DND-41 (cell line): ENCODE measurements around the gene CRYGC.

Experiments
- ATAC-seq: fragments of 200-7000 bp; cut with Tn5 transposase; 3 replicates; pipeline ENCODE4 v1.9.1; 2021; ENCODE audit warnings: low read depth; ENCODE audit not compliant: insufficient read depth
- DNase-seq: peaks from one replicate; pipeline ENCODE4 v3.0.0-alpha.2; 2020
- H2AFZ ChIP-seq: 2 replicates; pipeline ENCODE4 v1.6.0; 2012; ENCODE audit warnings: low read depth, low read length
- H3K27ac ChIP-seq: 2 replicates; pipeline ENCODE4 v1.5.1; 2012; ENCODE audit warnings: low read length, inconsistent platforms
- H3K27me3 ChIP-seq: fragments of 200-600 bp; sonication (generic); 2 replicates; pipeline ENCODE4 v1.6.0; 2012; ENCODE audit warnings: low read length, mild to moderate bottlenecking, inconsistent platforms; ENCODE audit not compliant: insufficient read depth, poor library complexity
- H3K36me3 ChIP-seq: 2 replicates; pipeline ENCODE4 v1.5.1; 2012; ENCODE audit warnings: low read length, inconsistent platforms; ENCODE audit not compliant: insufficient read depth
- H3K4me1 ChIP-seq: 2 replicates; pipeline ENCODE4 v1.5.1; 2012; ENCODE audit warnings: mild to moderate bottlenecking, low read length; ENCODE audit not compliant: insufficient read depth
- H3K4me2 ChIP-seq: 2 replicates; pipeline ENCODE4 v1.6.0; 2012; ENCODE audit warnings: mild to moderate bottlenecking, moderate library complexity, low read length, inconsistent platforms; ENCODE audit not compliant: insufficient read depth
- H3K4me3 ChIP-seq, 2 experiments: fragments of 200-600 bp in 1 of 2; shearing (Covaris generic) in 1 of 2; 2 replicates each; pipeline ENCODE4 v1.5.1; 2012 to 2016; ENCODE audit warnings: inconsistent platforms in 2 of 2, low read length in 2 of 2, mild to moderate bottlenecking in 2 of 2, low read depth in 1 of 2, moderate library complexity in 1 of 2
- H3K79me2 ChIP-seq: 2 replicates; pipeline ENCODE4 v1.6.0; 2012; ENCODE audit warnings: low read length, inconsistent platforms; ENCODE audit not compliant: insufficient read depth
- H3K9ac ChIP-seq: 2 replicates; pipeline ENCODE4 v1.6.0; 2012; ENCODE audit warnings: low read depth, mild to moderate bottlenecking, inconsistent platforms, low read length, moderate library complexity
- H3K9me3 ChIP-seq: 2 replicates; pipeline ENCODE4 v1.5.1; 2012; ENCODE audit warnings: low read length, moderate library complexity, mild to moderate bottlenecking, inconsistent platforms; ENCODE audit not compliant: insufficient read depth, severe bottlenecking
- H4K20me1 ChIP-seq: 2 replicates; pipeline ENCODE4 v1.6.0; 2012; ENCODE audit warnings: low read length; ENCODE audit not compliant: insufficient read depth
- EZH2 ChIP-seq: IDR thresholded peaks from 3 replicates; pipeline ENCODE4 v1.6.1; 2012; ENCODE audit warnings: borderline replicate concordance, low read depth, mild to moderate bottlenecking, moderate library complexity, low read length, inconsistent platforms; ENCODE audit not compliant: severe bottlenecking
- TF ChIP-seq, protein P1 (sequence below): IDR thresholded peaks from 2 replicates; pipeline ENCODE4 v1.5.1; 2012; ENCODE audit warnings: borderline replicate concordance, low read length, moderate library complexity, mild to moderate bottlenecking; ENCODE audit not compliant: poor library complexity, severe bottlenecking; ENCODE audit errors: extremely low read depth

CRYGC gene

DNA sequence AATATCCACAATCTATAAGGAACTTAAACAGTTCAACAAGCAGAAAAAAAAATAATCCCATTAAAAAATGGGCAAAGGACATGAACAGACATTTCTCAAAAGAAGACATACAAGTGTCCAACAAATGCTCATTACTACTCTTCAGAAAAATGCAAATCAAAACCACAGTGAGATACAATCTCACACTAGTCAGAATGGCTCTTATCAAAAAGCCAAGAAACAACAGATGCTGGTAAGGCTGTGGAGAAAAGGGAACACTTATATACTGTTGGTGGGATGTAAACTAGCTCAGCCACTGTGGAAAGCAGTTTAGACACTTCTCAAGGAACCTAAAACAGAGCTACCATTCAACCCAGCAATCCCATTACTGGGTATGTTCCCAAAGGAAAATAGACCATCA lies 23.5 kb upstream of the CRYGC start:
- H3K4me2 ChIP-seq = no peak overlapping the region
- no peaks in the 10 kb centered on the region for H3K9me3 ChIP-seq
- DNase-seq (no peak), ATAC-seq (no peak)
- TF ChIP-seq, protein P1, sequence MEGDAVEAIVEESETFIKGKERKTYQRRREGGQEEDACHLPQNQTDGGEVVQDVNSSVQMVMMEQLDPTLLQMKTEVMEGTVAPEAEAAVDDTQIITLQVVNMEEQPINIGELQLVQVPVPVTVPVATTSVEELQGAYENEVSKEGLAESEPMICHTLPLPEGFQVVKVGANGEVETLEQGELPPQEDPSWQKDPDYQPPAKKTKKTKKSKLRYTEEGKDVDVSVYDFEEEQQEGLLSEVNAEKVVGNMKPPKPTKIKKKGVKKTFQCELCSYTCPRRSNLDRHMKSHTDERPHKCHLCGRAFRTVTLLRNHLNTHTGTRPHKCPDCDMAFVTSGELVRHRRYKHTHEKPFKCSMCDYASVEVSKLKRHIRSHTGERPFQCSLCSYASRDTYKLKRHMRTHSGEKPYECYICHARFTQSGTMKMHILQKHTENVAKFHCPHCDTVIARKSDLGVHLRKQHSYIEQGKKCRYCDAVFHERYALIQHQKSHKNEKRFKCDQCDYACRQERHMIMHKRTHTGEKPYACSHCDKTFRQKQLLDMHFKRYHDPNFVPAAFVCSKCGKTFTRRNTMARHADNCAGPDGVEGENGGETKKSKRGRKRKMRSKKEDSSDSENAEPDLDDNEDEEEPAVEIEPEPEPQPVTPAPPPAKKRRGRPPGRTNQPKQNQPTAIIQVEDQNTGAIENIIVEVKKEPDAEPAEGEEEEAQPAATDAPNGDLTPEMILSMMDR = no peak
- TF ChIP-seq EZH2 = no peak
- H3K4me3 ChIP-seq = no peak overlapping the region
- H3K27ac ChIP-seq = no peak overlapping the region
- no peaks in the 10 kb centered on the region for H3K27me3 ChIP-seq
- no peaks in the 10 kb centered on the region for H3K79me2 ChIP-seq
- no peaks in the 10 kb centered on the region for H3K36me3 ChIP-seq
- no peaks in the 10 kb centered on the region for H4K20me1 ChIP-seq
- no peak overlapping the region for H3K9ac ChIP-seq
- no peak overlapping the region for H2AFZ ChIP-seq
- no peaks in the 10 kb centered on the region for H3K4me1 ChIP-seq

DNA sequence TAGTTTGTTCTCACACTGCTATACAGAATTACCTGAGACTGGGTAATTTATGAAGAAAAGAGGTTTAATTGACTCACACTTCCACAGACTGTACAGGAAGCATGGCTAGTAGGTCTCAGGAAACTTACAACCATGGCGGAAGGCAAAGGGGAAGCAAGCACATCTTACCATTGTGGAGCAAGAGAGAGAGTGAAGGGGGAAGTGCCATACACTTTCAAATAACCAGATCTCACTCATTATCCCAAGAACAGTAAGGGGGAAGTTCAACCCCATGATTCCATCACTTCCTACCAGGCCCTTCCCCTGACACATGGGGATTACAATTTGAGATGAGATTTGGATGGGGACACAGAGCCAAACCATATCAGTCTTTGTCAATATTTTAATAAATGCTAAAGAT lies 21.3 kb upstream of the CRYGC start:
- Histone ChIP-seq H3K27me3 (no peaks in the 10 kb centered on the region), H3K36me3 (no peaks in the 10 kb centered on the region), H3K4me1 (no peaks in the 10 kb centered on the region), H4K20me1 (no peaks in the 10 kb centered on the region), H3K9me3 (no peaks in the 10 kb centered on the region), H3K27ac (no peak overlapping the region), H3K9ac (no peak overlapping the region), H2AFZ (no peak overlapping the region), H3K79me2 (no peaks in the 10 kb centered on the region), H3K4me3 (no peak overlapping the region), H3K4me2 (no peak overlapping the region)
- no peak for TF ChIP-seq EZH2
- TF ChIP-seq, protein P1 = no peak
- ATAC-seq = no peak
- DNase-seq = no peak

DNA sequence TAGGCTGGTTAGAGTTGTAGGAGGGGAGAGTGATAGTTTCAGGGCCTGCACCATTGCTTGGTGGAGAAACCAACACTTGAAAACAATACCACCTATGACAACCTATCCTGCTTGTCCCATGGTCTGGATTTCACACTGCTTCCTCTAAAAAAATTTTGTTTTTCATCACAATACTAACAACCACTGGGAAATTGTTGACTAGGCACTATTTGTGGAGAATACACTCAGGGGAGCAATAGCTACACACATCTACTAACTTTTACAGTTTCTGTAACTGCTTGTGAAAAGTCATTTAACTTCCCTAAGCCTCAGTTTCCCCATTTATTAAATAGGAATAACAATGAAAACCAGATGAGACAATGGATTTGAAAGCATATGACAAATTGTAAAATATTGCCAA lies 20.5 kb upstream of the CRYGC start:
- Histone ChIP-seq H3K9me3 (no peaks in the 10 kb centered on the region), H3K4me3 (no peak overlapping the region), H3K27me3 (no peaks in the 10 kb centered on the region), H3K9ac (no peak overlapping the region), H2AFZ (no peak overlapping the region), H3K4me2 (no peak overlapping the region), H3K4me1 (no peaks in the 10 kb centered on the region), H4K20me1 (no peaks in the 10 kb centered on the region), H3K79me2 (no peaks in the 10 kb centered on the region), H3K36me3 (no peaks in the 10 kb centered on the region), H3K27ac (no peak overlapping the region)
- no peak for DNase-seq
- no peak for ATAC-seq
- TF ChIP-seq, protein P1 = no peak
- TF ChIP-seq EZH2 = no peak

DNA sequence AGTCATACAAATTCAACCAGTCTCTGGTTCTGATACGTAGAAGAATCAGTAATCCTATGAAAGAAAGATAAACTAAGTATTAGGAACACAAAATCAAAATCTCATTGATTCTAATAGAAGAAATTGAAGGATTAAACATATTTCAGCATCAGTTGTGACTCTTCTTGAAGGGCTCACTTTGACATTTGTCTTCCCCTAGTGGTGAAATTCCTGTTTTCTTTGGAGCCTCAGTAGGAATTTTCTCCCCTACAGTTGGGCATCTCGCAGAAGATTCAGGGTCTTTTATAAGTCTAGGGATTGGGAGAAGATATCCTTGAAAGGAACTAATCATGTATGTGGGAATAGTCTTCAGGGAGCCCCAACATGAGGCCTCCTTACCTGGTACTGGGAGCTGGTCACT lies 19.2 kb upstream of the CRYGC start:
- H3K27ac ChIP-seq = no peak overlapping the region
- H3K27me3 ChIP-seq = no peaks in the 10 kb centered on the region
- no peak for ATAC-seq
- no peak overlapping the region for H2AFZ ChIP-seq
- no peak for DNase-seq
- no peak for TF ChIP-seq EZH2
- TF ChIP-seq, protein P1 = no peak
- no peak overlapping the region for H3K4me3 ChIP-seq
- no peak overlapping the region for H3K9ac ChIP-seq
- no peaks in the 10 kb centered on the region for H4K20me1 ChIP-seq
- H3K4me1 ChIP-seq = no peaks in the 10 kb centered on the region
- H3K36me3 ChIP-seq = no peaks in the 10 kb centered on the region
- H3K79me2 ChIP-seq = no peaks in the 10 kb centered on the region
- no peak overlapping the region for H3K4me2 ChIP-seq
- H3K9me3 ChIP-seq = no peaks in the 10 kb centered on the region
